ENCODE data around the gene MEAK7. TPM values are rescaled to one million over a fixed set of nuclear protein-coding genes. Genes with fewer than 3 reads are reported as not detected.

Gene MEAK7
- total RNA-seq, 1 experiment from 2014 or later: 19.2 TPM

GRCh38 chr16:84548508-84548907 lies 44.0 kb upstream of the MEAK7 start:
- ATAC-seq (no peak), DNase-seq (no peak)
- Histone ChIP-seq H3K4me2 (ENCODE audit: low read length) (no peak overlapping the region), H3K9me2 (replicated peaks; ENCODE audit: low read length) (no peaks in the 10 kb centered on the region), H3K9ac (ENCODE audit: low read length) (no peak overlapping the region), H3K27me3 (ENCODE audit: low read length) (no peaks in the 10 kb centered on the region), H3K4me1 (ENCODE audit: insufficient read depth, low read length) (no peaks in the 10 kb centered on the region), H4K20me1 (ENCODE audit: low read length) (no peaks in the 10 kb centered on the region), H3K36me3 (ENCODE audit: low read depth, low read length) (no peaks in the 10 kb centered on the region), H2AFZ (ENCODE audit: low read length) (no peak overlapping the region), H3K79me2 (ENCODE audit: low read length) (no peaks in the 10 kb centered on the region), H3F3A (ENCODE audit: low read length, unreplicated experiment) (no peaks in the 10 kb centered on the region), H3K27ac (ENCODE audit: low read length) (no peak overlapping the region), H3K9me3 (ENCODE audit: low read length) (no peaks in the 10 kb centered on the region), H3K4me3 (ENCODE audit: low read length) (no peak overlapping the region)
- no TSS peak for BruUV-seq (replicated peaks)
- CTCF ChIA-PET: no interaction called here
- intact Hi-C loops (cut with micrococcal nuclease): no loop called here
- POLR2A ChIA-PET (ENCODE audit: unreplicated experiment): no interaction called here
- TF ChIP-seq EZH2phosphoT487 (IDR thresholded peaks at IDR 0.05; ENCODE audit: borderline replicate concordance, low read length) (no peak), EZH2 (IDR thresholded peaks at IDR 0.05; ENCODE audit: low read length, unreplicated experiment) (no peak), CTCF (conservative IDR thresholded peaks at IDR 0.05; ENCODE audit: low read depth, low read length) (no peak)

GRCh38 chr16:84547546-84548061 lies 43.1 kb upstream of the MEAK7 start:
- Histone ChIP-seq H2AFZ (ENCODE audit: low read length) (no peak overlapping the region), H3K4me3 (ENCODE audit: low read length) (no peak overlapping the region), H3K9me3 (ENCODE audit: low read length) (no peaks in the 10 kb centered on the region), H3K27me3 (ENCODE audit: low read length) (no peaks in the 10 kb centered on the region), H3K9me2 (replicated peaks; ENCODE audit: low read length) (no peaks in the 10 kb centered on the region), H3K4me1 (ENCODE audit: insufficient read depth, low read length) (no peaks in the 10 kb centered on the region), H3K36me3 (ENCODE audit: low read depth, low read length) (no peaks in the 10 kb centered on the region), H3K79me2 (ENCODE audit: low read length) (no peaks in the 10 kb centered on the region), H3K4me2 (ENCODE audit: low read length) (no peak overlapping the region), H3K9ac (ENCODE audit: low read length) (no peak overlapping the region), H3K27ac (ENCODE audit: low read length) (no peak overlapping the region), H3F3A (ENCODE audit: low read length, unreplicated experiment) (no peaks in the 10 kb centered on the region), H4K20me1 (ENCODE audit: low read length) (no peaks in the 10 kb centered on the region)
- ATAC-seq: no peak
- POLR2A ChIA-PET (ENCODE audit: unreplicated experiment): no interaction called here
- no TSS peak for BruUV-seq (replicated peaks)
- no peak for TF ChIP-seq CTCF (conservative IDR thresholded peaks at IDR 0.05; ENCODE audit: low read depth, low read length)
- no peak for TF ChIP-seq EZH2phosphoT487 (IDR thresholded peaks at IDR 0.05; ENCODE audit: borderline replicate concordance, low read length)
- TF ChIP-seq EZH2 (IDR thresholded peaks at IDR 0.05; ENCODE audit: low read length, unreplicated experiment): no peak
- DNase-seq: no peak
- intact Hi-C loops (cut with micrococcal nuclease): no loop called here
- CTCF ChIA-PET: no interaction called here

DNA sequence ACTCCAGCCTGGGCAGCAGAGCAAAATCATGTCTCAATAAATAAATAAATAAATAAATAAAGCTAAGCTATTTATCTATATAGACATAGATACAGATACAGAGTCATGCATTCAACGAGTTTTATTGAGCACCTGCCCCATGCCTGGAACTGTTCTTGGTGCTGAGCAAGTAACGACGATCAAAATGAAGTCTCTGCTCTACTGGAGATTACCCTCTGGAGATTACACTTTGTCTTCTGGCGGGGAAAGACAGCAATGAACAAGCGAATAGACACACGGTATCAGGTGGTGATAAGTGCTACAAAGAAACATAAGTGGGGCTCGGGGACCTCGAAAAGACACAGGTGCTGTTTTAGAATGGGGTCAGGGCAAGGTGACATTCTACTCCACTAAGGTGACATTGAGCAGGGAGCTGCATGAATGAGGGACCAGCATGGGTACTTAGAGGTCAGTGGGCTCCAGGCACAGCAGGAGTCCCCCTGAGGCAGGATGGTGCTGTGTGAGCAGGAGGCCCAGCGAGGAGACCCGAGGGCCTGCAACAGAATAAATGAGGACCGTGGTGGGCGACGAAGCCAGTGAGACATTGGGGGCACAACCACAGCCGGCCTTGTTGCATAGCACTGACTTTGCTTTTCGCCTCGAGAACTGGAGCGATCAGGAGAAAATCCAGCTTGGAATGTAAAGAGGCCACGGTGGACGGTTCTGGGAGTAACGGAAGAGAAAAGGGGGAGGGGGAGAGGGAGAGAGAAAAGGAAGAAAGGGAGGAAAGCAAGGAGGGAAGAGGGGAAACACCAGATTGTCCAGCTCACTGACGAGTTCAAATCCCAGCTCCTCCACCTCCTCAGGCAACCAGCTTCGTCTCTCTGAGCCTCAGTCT lies 42.4 kb upstream of the MEAK7 start:
- no peaks in the 10 kb centered on the region for H3K9me3 ChIP-seq (ENCODE audit: low read length)
- H3K4me2 ChIP-seq (ENCODE audit: low read length): no peak overlapping the region
- H3K27me3 ChIP-seq (ENCODE audit: low read length): no peaks in the 10 kb centered on the region
- BruUV-seq (replicated peaks): no TSS peak
- no peaks in the 10 kb centered on the region for H3K9me2 ChIP-seq (replicated peaks; ENCODE audit: low read length)
- DNase-seq (no peak), ATAC-seq (no peak)
- no peaks in the 10 kb centered on the region for H3K36me3 ChIP-seq (ENCODE audit: low read depth, low read length)
- no peaks in the 10 kb centered on the region for H3K4me1 ChIP-seq (ENCODE audit: insufficient read depth, low read length)
- no peaks in the 10 kb centered on the region for H4K20me1 ChIP-seq (ENCODE audit: low read length)
- CTCF ChIA-PET: no interaction called here
- no peak overlapping the region for H3K9ac ChIP-seq (ENCODE audit: low read length)
- POLR2A ChIA-PET (ENCODE audit: unreplicated experiment): no interaction called here
- no peaks in the 10 kb centered on the region for H3K79me2 ChIP-seq (ENCODE audit: low read length)
- TF ChIP-seq CTCF (conservative IDR thresholded peaks at IDR 0.05; ENCODE audit: low read depth, low read length) (no peak), EZH2phosphoT487 (IDR thresholded peaks at IDR 0.05; ENCODE audit: borderline replicate concordance, low read length) (no peak), EZH2 (IDR thresholded peaks at IDR 0.05; ENCODE audit: low read length, unreplicated experiment) (no peak)
- no peak overlapping the region for H3K4me3 ChIP-seq (ENCODE audit: low read length)
- intact Hi-C loops (cut with micrococcal nuclease): no loop called here
- H3F3A ChIP-seq (ENCODE audit: low read length, unreplicated experiment): no peaks in the 10 kb centered on the region
- no peak overlapping the region for H2AFZ ChIP-seq (ENCODE audit: low read length)
- H3K27ac ChIP-seq (ENCODE audit: low read length): no peak overlapping the region
